Hepatocyte (in vitro differentiated cells): ENCODE results near the gene DOK6. TPM values are rescaled to one million over a fixed set of nuclear protein-coding genes. Genes with fewer than 3 reads are reported as not detected.

Experiments used
- DNase-seq: peaks from one replicate; pipeline ENCODE4 v3.0.0-alpha.2; 2016; ENCODE audit warnings: low spot score
- H2AFZ ChIP-seq: fragments of 200-600 bp; sonication (generic); 2 replicates; pipeline ENCODE4 v1.6.0; 2016; ENCODE audit warnings: antibody characterized with exemption, mild to moderate bottlenecking
- H3K27ac ChIP-seq: fragments of 200-600 bp; sonication (generic); 2 replicates; pipeline ENCODE4 v1.5.1; 2016; ENCODE audit warnings: mild to moderate bottlenecking
- H3K27me3 ChIP-seq: fragments of 200-600 bp; sonication (generic); 2 replicates; pipeline ENCODE4 v1.6.1; 2016
- H3K36me3 ChIP-seq: fragments of 200-600 bp; sonication (generic); replicated peaks from 2 replicates; pipeline ENCODE4 v1.5.1; 2016; ENCODE audit warnings: low read depth; ENCODE audit not compliant: insufficient read depth
- H3K4me1 ChIP-seq: fragments of 200-600 bp; sonication (generic); 2 replicates; pipeline ENCODE4 v1.5.1; 2016; ENCODE audit warnings: mild to moderate bottlenecking, moderate library complexity; ENCODE audit not compliant: insufficient read depth
- H3K4me2 ChIP-seq: fragments of 200-600 bp; sonication (generic); 2 replicates; pipeline ENCODE4 v1.6.0; 2016
- H3K4me3 ChIP-seq: fragments of 200-600 bp; sonication (generic); 2 replicates; pipeline ENCODE4 v1.5.1; 2016; ENCODE audit warnings: mild to moderate bottlenecking
- H3K79me2 ChIP-seq: fragments of 200-600 bp; sonication (generic); 2 replicates; pipeline ENCODE4 v1.6.0; 2017; ENCODE audit warnings: mild to moderate bottlenecking
- H3K9me2 ChIP-seq: fragments of 200-600 bp; sonication (generic); replicated peaks from 2 replicates; pipeline ENCODE4 v1.6.0; 2017; ENCODE audit warnings: mild to moderate bottlenecking; ENCODE audit not compliant: insufficient read depth
- H3K9me3 ChIP-seq: fragments of 200-600 bp; sonication (generic); 2 replicates; pipeline ENCODE4 v1.5.1; 2016; ENCODE audit warnings: low read depth, mild to moderate bottlenecking
- H4K20me1 ChIP-seq: fragments of 200-600 bp; sonication (generic); 2 replicates; pipeline ENCODE4 v1.6.0; 2016; ENCODE audit warnings: mild to moderate bottlenecking; ENCODE audit not compliant: insufficient read depth, poor library complexity, severe bottlenecking
- CTCF ChIP-seq: fragments of 200-600 bp; sonication (generic); IDR thresholded peaks from 2 replicates; pipeline ENCODE4 v1.5.1; 2016; ENCODE audit warnings: antibody characterized with exemption, mild to moderate bottlenecking; ENCODE audit not compliant: poor library complexity
- EZH2 ChIP-seq: fragments of 200-600 bp; sonication (generic); IDR thresholded peaks from 2 replicates; pipeline ENCODE4 v1.6.1; 2016; ENCODE audit warnings: antibody characterized with exemption, mild to moderate bottlenecking, borderline replicate concordance
- EZH2phosphoT487 ChIP-seq: fragments of 200-600 bp; sonication (generic); IDR thresholded peaks from one replicate; pipeline ENCODE4 v1.6.1; 2018; ENCODE audit warnings: antibody characterized with exemption, mild to moderate bottlenecking, low read depth, moderate library complexity; ENCODE audit not compliant: unreplicated experiment, severe bottlenecking
- WGBS: methylation state at CpG from one replicate; pipeline ENCODE4 v1.1.6; 2016; ENCODE audit warnings: low lambda C conversion rate; ENCODE audit errors: missing lambda C conversion rate; 5-methylcytosine and 5-hydroxymethylcytosine counted together
- polyA plus RNA-seq: library from polyadenylated mRNA; unstranded; fragments of >200 nt; fragmentation: Nextera tagmentation; extraction: Ambion mirVana; gene quantifications from 2 replicates; pipeline ENCODE4 v1.2.1, GENCODE V29; 2016
- total RNA-seq: library from RNA; depleted of rRNA; stranded (reverse); fragments of >200 nt; gene quantifications from 2 replicates; pipeline ENCODE4 v1.2.3, GENCODE V29; 2014

DOK6 gene
- total and polyA plus RNA-seq, 2 experiments from 2014 or later, result 2.6 to 4.0 TPM

- 37% methylated on average over 3 of the region's 3 CpGs for WGBS
- H3K4me2 ChIP-seq, result no peak overlapping the region
Measured at GRCh38 chr18:69752737-69753380, 352.2 kb downstream of the DOK6 start.

GRCh38 chr18:69754108-69754507, 353.4 kb downstream of the DOK6 start:
- no peaks in the 10 kb centered on the region for H3K9me3 ChIP-seq
- no peaks in the 10 kb centered on the region for H3K79me2 ChIP-seq
- no peaks in the 10 kb centered on the region for H3K9me2 ChIP-seq
- H3K36me3 ChIP-seq, result no peaks in the 10 kb centered on the region
- no peaks in the 10 kb centered on the region for H4K20me1 ChIP-seq
- H3K27me3 ChIP-seq, result no peaks in the 10 kb centered on the region
- 94% methylated on average over 3 of the region's 3 CpGs for WGBS
- H3K4me2 ChIP-seq, result no peak overlapping the region
- H2AFZ ChIP-seq, result no peak overlapping the region
- no peak overlapping the region for H3K4me3 ChIP-seq
- no peak for TF ChIP-seq CTCF
- no peak for TF ChIP-seq EZH2phosphoT487
- TF ChIP-seq EZH2, result no peak
- DNase-seq, result no peak
- H3K4me1 ChIP-seq, result no peaks in the 10 kb centered on the region
- no peak overlapping the region for H3K27ac ChIP-seq

More at GRCh38 chr18:69752737-69753380, 352.2 kb downstream of the DOK6 start:
- no peak overlapping the region for H2AFZ ChIP-seq
- H3K4me1 ChIP-seq, result no peaks in the 10 kb centered on the region
- H3K79me2 ChIP-seq, result no peaks in the 10 kb centered on the region
- no peaks in the 10 kb centered on the region for H3K27me3 ChIP-seq
- H4K20me1 ChIP-seq, result no peaks in the 10 kb centered on the region
- H3K36me3 ChIP-seq, result no peaks in the 10 kb centered on the region
- no peak for TF ChIP-seq EZH2
- no peak for TF ChIP-seq EZH2phosphoT487
- no peak for TF ChIP-seq CTCF
- no peak overlapping the region for H3K27ac ChIP-seq
- no peaks in the 10 kb centered on the region for H3K9me2 ChIP-seq
- H3K4me3 ChIP-seq, result no peak overlapping the region
- DNase-seq, result no peak
- H3K9me3 ChIP-seq, result no peaks in the 10 kb centered on the region

GRCh38 chr18:69755041-69755440, 354.4 kb downstream of the DOK6 start:
- no peak overlapping the region for H3K4me3 ChIP-seq
- no peak for DNase-seq
- 95% methylated on average over 2 of the region's 2 CpGs for WGBS
- H2AFZ ChIP-seq, result no peak overlapping the region
- no peaks in the 10 kb centered on the region for H3K9me2 ChIP-seq
- no peaks in the 10 kb centered on the region for H4K20me1 ChIP-seq
- H3K4me1 ChIP-seq, result no peaks in the 10 kb centered on the region
- no peak for TF ChIP-seq CTCF
- TF ChIP-seq EZH2phosphoT487, result no peak
- no peak for TF ChIP-seq EZH2
- no peak overlapping the region for H3K27ac ChIP-seq
- H3K4me2 ChIP-seq, result no peak overlapping the region
- no peaks in the 10 kb centered on the region for H3K36me3 ChIP-seq
- H3K9me3 ChIP-seq, result no peaks in the 10 kb centered on the region
- H3K79me2 ChIP-seq, result no peaks in the 10 kb centered on the region
- H3K27me3 ChIP-seq, result no peaks in the 10 kb centered on the region
